WERI-Rb-1 (cell line): ENCODE results near the gene RIT2.

Source experiments
- DNase-seq: peaks from one replicate; pipeline ENCODE4 v3.0.0-alpha.2; 2020
- H3K27ac ChIP-seq: fragments of 250-450 bp; sonication (Bioruptor Pico); 2 replicates; pipeline ENCODE4 v1.5.1; 2020; ENCODE audit warnings: mild to moderate bottlenecking, moderate library complexity
- H3K27me3 ChIP-seq: fragments of 250-450 bp; sonication (Bioruptor Pico); 2 replicates; pipeline ENCODE4 v1.5.1; 2021; ENCODE audit warnings: mild to moderate bottlenecking, low read depth, moderate library complexity; ENCODE audit not compliant: insufficient read depth, severe bottlenecking
- H3K36me3 ChIP-seq: fragments of 250-450 bp; sonication (Bioruptor Pico); 2 replicates; pipeline ENCODE4 v1.5.1; 2020; ENCODE audit warnings: mild to moderate bottlenecking, moderate library complexity
- H3K4me3 ChIP-seq: 2 replicates; pipeline ENCODE4 v1.5.1; 2011; ENCODE audit warnings: low read depth, mild to moderate bottlenecking, control low read depth, low read length
- H3K9me3 ChIP-seq: fragments of 250-450 bp; sonication (Bioruptor Pico); 2 replicates; pipeline ENCODE4 v1.5.1; 2021; ENCODE audit warnings: mild to moderate bottlenecking, moderate library complexity; ENCODE audit not compliant: severe bottlenecking
- CTCF ChIP-seq: IDR thresholded peaks from 2 replicates; pipeline ENCODE4 v1.5.1; 2011; ENCODE audit warnings: low read depth, mild to moderate bottlenecking, control low read depth, inconsistent platforms, low read length

RIT2 gene

GRCh38 chr18:43115076-43115921 lies at the start of gene RIT2:
RIT2 (minus strand) TSS chr18:43115685.
- H3K27ac ChIP-seq, result no peak within 1 kb of the TSS
- TF ChIP-seq CTCF, result no peak
- H3K9me3 ChIP-seq, result no peaks in the 10 kb centered on the region
- H3K4me3 ChIP-seq, result no peak within 1 kb of the TSS
- no peaks in the 10 kb centered on the region for H3K36me3 ChIP-seq
- no peak for DNase-seq
- no peaks in the 10 kb centered on the region for H3K27me3 ChIP-seq

GRCh38 chr18:43161528-43161927 lies 46.0 kb upstream of the RIT2 start:
- Histone ChIP-seq H3K27me3 (no peaks in the 10 kb centered on the region), H3K36me3 (no peaks in the 10 kb centered on the region), H3K27ac (no peak overlapping the region), H3K4me3 (no peak overlapping the region), H3K9me3 (no peaks in the 10 kb centered on the region)
- no peak for DNase-seq
- no peak for TF ChIP-seq CTCF

GRCh38 chr18:43160509-43160908 lies 45.0 kb upstream of the RIT2 start:
- DNase-seq, result no peak

GRCh38 chr18:43159926-43160325 lies 44.4 kb upstream of the RIT2 start:
- Histone ChIP-seq H3K27me3 (no peaks in the 10 kb centered on the region), H3K9me3 (no peaks in the 10 kb centered on the region), H3K36me3 (no peaks in the 10 kb centered on the region), H3K4me3 (no peak overlapping the region), H3K27ac (no peak overlapping the region)
- no peak for TF ChIP-seq CTCF
- DNase-seq, result no peak

More at GRCh38 chr18:43160509-43160908, 45.0 kb upstream of the RIT2 start:
- no peak for TF ChIP-seq CTCF
- H3K4me3 ChIP-seq, result no peak overlapping the region
- H3K9me3 ChIP-seq, result no peaks in the 10 kb centered on the region
- no peaks in the 10 kb centered on the region for H3K27me3 ChIP-seq
- no peak overlapping the region for H3K27ac ChIP-seq
- H3K36me3 ChIP-seq, result no peaks in the 10 kb centered on the region

- no peak for TF ChIP-seq CTCF
- no peak overlapping the region for H3K4me3 ChIP-seq
- H3K9me3 ChIP-seq, result no peaks in the 10 kb centered on the region
- no peaks in the 10 kb centered on the region for H3K27me3 ChIP-seq
- no peaks in the 10 kb centered on the region for H3K36me3 ChIP-seq
- DNase-seq, result no peak
- H3K27ac ChIP-seq, result no peak overlapping the region
These were observed 43.7 kb upstream of the RIT2 start for GRCh38 chr18:43159086-43159770.
